Stimulated activated CD4-positive, alpha-beta T cell treated with anti-CD3 and anti-CD28 coated beads, Interleukin-2, amount 100 ng/mL, for 4 hours (primary cell): Measurements from ENCODE around the gene STAT3.
"Not testable (repeated sequence)": the region's sequence is repeated elsewhere in the genome, so short reads cannot be mapped to it uniquely, and the experiment has no call there.

Experiments used
- DNase-seq: peaks from one replicate; pipeline ENCODE4 v3.0.0-alpha.2; 2020; ENCODE audit warnings: low read depth

Gene STAT3

DNA sequence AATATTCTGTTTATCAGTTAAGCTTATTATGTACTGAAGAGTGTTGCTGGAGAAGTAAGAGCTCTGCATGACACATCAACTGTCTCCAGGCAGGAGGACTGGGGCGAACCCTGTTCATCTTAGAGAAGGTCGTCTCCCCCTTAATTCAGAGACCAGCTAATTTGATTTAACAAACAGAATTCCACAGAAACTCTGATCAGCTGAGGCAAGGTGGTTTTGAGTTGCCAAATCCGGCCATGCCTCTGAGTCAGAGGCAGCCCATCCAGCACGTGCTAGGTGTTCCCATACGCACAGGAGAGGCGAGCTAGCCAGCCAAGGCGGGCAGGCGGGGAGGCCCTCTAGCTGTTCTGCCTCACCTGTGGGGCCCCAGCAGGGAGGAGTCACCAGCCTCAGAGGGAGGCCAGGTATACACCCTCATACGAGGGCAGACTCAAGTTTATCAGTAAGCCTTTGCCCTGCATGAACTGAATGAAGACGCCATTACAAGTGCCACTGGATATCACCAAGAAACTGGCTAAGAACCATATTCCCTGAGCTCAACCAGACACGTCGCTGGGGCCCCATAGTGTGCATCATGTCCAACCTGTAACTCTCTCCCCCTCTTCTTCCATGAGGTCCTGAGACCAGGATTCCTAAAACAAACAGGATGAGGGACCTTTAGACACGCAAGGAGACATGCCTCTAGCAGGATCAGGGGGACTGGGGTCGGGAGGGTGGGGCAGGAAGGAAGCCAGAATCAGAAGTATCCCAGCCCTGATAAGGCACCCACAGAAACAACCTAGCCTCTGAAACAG is 74.3 kb downstream of the STAT3 start:
- no peak for DNase-seq

DNA sequence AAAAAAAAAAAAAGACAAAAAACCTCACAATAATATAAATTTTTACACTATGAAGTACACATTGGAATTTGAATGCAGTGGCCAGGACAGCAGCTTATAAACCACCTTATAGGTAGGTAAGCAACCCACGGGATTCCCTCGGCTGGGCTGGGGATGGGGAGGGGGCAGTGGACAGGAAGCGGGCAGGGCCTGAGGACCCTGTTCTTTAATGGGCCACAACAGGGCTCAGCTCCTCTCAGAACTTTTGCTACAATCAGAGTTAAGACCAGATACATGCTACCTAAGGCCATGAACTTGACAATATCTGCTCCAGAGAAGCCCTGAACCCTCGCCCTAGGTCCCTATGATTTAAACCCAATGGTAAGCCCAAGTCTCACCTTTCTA is 74.9 kb downstream of the STAT3 start:
- no peak for DNase-seq

DNA sequence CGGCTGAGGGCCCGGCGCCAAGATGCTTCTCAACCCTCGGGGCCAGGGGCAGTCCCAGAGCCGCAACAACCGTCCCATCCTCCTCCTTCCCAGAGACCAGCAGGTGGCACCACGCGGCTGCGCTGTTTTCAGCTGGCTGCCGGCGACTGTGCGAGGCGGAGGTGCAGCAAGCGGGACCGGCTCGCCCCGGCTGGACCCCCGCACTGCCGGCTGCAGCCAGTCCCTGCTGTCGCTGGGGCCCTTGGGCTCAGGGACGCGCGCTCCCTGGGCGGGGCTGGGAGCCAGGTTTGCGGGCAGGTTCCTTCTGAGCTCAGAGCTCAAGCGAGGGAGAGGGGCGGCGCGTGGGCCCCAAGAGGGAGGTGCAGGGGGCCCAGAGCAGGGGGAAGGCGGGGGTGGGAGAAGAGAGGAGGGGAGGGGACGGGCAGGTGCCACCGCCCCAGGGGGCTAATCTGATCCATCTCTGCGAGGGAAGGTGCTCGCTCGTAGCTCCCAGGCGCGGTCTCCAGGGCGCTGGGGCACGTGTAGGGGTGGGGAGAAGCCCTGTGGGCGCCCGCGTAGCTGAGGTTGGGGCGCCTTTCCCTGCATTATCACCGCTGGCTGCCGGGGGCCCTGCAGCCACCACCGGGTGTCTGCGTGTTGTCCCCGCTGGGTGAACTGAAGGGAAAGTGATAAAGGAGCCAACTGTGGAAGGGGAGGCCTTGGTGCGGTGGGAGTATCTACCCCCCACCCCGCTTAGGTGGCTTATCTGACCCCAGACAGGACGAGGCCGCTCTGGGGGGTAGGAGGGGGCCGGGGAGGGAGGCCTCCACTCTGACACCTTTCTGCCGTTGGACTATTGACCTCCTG is 75.7 kb downstream of the STAT3 start:
- peak; percentile 71 for DNase-seq

DNA sequence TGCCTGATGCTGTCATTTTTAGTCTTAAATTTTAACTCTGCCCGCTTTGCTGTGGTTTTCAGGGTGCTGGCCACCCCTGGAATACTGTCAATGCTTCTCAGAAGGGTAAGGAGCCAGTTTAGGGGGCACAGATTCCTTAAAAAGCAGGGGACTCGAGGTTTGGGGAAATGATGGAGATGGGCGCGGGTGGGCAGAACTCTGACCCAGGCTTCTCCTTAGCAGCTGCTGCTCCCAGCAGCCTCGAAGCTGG is 76.3 kb downstream of the STAT3 start:
- DNase-seq: no peak

DNA sequence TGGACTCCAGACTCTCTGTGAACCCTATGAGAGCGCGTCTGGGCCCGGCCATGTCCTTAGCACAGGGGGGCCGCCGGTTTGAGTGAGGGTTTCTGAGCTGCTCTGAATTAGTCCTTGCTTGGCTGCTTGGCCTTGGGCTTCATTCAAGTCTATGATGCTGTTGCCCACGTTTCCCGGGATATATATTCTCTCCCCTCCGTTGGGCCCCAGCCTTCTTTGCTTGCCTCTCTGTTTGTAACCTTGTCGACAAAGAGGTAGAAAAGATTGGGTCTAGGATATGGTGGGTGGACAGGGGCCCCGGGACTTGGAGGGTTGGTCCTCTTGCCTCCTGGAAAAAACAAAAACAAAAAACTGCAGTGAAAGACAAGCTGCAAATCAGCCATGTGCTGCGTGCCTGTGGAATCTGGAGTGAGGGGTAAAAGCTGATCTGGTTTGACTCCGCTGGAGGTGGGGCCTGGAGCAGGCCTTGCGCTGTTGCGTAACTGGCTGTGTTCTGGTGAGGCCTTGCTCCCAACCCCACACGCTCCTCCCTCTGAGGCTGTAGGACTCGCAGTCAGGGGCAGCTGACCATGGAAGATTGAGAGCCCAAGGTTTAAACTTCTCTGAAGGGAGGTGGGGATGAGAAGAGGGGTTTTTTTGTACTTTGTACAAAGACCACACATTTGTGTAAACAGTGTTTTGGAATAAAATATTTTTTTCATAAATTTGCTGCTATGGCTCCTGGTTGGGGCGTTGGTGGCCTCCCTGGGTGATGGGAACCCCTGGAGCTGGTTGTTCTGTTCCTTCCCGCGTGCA is 76.8 kb downstream of the STAT3 start:
- DNase-seq: no peak

DNA sequence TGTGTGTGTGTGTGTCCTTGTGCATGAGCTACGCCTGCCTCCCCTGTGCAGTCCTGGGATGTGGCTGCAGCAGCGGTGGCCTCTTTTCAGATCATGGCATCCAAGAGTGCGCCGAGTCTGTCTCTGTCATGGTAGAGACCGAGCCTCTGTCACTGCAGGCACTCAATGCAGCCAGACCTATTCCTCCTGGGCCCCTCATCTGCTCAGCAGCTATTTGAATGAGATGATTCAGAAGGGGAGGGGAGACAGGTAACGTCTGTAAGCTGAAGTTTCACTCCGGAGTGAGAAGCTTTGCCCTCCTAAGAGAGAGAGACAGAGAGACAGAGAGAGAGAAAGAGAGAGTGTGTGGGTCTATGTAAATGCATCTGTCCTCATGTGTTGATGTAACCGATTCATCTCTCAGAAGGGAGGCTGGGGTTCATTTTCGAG is 77.4 kb downstream of the STAT3 start:
- no peak for DNase-seq

DNA sequence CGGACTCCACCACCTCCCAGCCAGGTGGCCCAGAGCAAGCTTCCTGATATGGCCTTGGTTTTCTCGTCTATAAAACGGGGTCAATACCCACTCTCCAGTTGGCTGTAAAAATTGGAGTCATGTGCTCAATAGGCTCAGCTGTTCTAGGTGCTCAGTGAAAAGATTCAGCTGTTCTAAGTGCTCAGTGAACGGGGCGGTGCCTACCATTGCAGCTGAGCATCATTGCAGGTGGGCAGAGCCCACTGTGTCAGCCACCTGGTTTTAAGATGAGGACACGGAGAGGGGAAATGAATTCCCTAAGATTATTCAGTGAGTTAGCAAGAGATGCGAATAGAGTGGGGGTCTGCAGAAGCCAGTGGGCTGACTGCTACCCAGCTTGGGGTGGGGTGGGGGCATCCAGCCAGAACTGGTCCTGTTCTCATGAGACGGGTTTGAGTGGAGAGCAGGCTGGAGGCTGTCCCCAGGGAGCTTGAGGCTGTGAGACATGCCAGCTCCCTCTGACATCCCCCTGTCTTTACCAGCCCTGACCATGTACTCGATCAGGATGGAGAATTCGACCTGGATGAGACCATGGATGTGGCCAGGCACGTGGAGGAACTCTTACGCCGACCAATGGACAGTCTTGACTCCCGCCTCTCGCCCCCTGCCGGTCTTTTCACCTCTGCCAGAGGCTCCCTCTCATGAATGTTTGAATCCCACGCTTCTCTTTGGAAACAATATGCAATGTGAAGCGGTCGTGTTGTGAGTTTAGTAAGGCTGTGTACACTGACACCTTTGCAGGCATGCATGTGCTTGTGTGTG is 78.1 kb downstream of the STAT3 start:
- DNase-seq: no peak

DNA sequence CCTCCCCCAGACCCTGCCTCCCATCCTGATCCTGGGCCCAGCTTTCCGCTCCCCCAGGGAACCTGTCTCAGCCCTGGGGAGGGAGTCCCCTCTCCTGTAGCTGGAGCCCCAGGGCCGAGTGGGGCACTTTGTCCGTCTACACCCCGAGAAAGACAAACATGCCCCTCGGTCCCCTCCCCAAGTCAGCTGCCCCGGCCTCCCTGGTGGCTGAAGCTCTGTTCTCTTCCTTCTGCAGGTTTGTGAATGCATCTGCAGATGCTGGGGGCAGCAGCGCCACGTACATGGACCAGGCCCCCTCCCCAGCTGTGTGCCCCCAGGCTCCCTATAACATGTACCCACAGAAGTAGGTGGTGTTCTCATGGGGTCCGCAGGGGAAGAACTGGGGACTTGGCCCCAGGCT is 79.1 kb downstream of the STAT3 start:
- no peak for DNase-seq

DNA sequence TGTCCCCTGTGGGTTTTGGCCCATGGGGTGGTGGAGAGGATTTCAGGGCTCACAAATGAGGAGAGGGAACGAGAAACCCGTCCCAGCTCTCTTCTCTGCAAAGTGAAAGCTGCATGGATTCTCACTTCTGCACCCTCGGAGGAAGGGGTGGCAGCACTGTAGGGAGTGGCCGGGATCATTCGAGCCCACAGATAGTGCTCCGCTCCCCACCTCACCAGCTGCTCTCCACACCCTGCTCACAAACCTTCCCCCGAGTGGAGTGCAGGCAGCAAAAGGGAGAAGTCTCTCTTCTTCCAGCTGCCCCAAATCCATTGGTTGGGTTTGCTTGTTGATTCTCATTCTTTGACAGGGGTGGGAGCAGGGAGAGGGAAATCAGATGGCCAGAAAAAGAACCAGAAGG is 79.8 kb downstream of the STAT3 start:
- no peak for DNase-seq

DNA sequence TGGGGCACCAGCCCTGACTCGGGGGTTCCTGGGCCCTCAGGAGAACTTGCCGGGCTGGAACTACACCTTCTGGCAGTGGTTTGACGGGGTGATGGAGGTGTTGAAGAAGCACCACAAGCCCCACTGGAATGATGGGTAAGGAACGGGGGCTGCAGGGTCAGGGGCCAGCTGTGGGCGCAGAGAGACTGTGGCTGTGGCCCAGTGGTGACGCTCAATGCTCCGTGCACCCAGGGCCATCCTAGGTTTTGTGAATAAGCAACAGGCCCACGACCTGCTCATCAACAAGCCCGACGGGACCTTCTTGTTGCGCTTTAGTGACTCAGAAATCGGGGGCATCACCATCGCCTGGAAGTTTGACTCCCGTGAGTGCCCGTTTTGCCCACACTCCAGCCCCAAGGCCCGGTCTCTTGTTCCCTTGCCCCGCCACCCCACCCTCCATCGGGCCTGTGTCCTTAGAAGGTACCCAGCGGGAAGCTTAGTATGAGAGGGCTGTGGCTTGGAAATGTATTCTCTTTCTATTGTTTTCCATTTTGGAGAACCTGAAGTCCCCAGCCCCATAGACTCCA is 80.8 kb downstream of the STAT3 start:
- no peak for DNase-seq

DNA sequence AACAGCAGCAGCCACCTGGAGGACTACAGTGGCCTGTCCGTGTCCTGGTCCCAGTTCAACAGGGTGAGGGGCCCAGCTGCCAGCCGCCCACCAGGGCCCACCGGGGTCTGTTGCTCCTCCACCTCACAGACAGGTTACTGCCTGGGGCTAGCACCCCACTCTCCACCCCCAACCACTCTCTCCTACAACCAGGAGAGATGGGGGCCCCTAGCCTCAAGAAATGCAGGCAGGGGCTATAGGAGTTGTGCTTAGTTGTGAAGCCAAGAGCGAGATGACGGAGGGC is 81.9 kb downstream of the STAT3 start:
- DNase-seq: no peak

DNA sequence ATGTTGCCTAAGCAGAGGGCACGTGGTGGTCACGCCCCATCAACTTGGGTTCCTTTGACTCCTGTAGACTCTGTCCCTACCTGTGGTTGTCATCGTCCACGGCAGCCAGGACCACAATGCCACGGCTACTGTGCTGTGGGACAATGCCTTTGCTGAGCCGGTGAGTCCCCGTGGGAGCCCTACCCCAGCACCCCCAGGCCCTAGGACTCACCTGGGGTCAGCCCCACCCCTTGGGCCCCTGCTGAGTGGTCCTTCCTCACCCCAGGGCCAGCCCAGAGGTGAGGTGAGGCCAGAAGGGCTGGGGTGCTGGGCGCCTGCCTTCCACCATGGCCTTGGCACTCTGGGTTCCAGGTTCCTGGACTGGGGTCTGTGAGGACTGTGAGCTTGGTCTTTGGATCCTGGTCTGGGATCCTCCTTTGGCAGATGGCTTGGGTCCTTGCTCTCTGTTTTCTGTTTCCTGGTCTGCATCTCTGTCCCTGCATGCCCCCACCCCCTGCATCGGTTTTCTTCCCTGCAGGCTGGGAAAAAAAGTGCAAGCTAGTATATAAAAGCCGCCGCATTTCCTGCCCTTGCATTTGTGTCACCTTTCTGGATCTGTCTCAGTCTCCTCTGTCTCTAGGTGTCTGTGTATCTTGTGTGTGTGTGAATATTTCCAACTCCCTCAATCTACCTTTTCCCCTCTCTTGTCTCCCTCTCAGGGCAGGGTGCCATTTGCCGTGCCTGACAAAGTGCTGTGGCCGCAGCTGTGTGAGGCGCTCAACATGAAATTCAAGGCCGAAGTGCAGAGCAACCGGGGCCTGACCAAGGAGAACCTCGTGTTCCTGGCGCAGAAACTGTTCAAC is 82.5 kb downstream of the STAT3 start:
- DNase-seq: no peak

DNA sequence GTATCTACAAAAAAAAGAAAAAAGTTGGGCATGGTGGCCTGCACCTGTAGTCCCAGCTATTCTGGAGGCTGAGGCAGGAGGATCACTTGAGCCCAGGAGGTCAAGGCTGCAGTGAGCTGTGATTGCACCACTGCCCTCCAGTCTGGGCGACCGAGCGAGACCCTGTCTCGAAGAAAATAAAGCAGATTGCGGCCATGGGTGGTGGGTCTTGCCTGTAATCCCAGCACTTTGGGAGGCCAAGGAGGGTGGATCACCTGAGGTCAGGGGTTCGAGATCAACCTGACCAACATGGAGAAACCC is 83.3 kb downstream of the STAT3 start:
- not testable (repeated sequence) for DNase-seq

DNA sequence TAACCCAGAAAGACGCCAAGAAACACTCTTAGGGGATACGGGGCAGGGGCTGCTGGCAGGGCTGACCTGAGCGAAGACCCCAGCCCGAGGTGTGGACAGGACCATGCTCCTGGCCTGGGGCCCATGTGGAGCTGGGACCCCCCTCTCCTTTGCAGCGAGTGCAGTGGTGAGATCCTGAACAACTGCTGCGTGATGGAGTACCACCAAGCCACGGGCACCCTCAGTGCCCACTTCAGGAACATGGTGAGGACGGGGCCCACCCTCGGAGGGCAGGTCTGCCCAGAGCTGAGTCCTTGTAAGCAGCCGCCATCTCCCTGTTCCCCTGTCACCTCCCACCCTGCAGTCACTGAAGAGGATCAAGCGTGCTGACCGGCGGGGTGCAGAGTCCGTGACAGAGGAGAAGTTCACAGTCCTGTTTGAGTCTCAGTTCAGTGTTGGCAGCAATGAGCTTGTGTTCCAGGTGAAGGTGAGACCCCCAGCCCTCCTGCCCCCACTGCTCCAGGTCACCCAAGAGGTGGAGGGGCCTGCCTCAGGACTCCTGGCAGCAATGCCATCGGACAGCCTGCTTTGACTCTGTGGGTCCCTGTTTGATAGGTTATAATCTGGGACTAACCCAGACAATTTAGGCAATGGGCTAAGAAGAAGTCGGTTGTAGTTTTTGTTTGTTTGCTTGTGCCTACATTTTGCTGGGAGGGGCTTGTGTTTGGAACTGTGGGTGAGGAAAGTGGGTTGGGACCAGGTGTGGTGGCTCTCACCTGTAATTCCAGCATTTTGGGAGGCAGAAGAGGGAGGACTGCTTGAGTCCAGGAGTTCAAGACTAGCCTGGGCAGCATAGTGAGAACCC is 83.8 kb downstream of the STAT3 start:
- DNase-seq: no peak

DNA sequence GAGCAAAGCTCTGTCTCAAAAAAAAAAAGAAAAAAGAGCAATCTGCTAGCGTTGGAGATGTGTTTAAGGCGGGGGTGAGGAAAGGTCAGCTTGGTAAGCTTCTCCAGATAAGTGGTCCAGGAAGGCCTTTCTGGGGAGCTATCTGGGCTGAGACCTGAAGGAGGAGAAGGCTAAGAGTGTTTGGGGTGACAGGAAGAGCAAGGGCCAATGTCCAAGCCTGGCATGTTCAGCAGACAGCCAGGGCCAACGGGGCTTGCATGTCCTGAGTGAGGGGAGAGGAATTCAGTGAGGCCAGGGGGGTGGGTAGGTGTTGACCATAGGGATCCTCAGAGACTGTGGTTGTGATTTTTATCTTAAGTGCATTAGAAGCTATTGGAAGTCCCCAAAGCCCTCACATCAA is 84.5 kb downstream of the STAT3 start:
- DNase-seq: no peak

DNA sequence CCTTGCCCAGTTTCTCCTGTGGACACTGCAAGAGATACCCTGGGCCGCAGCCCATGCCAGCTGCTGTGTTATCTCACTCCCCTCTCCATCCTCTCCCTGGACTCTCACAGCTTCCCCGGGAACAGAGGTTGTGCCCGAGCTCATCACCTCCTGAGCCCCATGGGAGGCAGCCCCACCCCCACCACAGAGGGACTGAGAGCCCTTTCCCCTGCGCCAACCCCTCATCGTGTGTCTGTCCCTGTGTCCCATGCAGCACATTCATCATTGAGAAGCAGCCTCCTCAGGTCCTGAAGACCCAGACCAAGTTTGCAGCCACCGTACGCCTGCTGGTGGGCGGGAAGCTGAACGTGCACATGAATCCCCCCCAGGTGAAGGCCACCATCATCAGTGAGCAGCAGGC is 87.2 kb downstream of the STAT3 start:
- no peak for DNase-seq

DNA sequence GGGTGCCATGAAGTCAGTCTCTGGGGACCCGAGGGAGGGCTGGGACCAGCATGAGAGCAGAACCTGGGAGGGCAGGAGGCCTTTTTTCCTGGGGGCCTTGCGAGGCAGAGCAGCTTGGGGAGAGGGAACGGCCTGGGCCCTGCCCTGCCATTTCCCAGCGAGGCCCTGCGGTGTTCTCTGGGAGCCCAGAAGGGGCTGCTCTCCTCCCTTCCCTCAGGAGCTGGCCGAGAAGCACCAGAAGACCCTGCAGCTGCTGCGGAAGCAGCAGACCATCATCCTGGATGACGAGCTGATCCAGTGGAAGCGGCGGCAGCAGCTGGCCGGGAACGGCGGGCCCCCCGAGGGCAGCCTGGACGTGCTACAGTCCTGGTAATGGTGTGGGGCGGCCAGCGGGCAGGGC is 88.3 kb downstream of the STAT3 start:
- not testable (repeated sequence) for DNase-seq

DNA sequence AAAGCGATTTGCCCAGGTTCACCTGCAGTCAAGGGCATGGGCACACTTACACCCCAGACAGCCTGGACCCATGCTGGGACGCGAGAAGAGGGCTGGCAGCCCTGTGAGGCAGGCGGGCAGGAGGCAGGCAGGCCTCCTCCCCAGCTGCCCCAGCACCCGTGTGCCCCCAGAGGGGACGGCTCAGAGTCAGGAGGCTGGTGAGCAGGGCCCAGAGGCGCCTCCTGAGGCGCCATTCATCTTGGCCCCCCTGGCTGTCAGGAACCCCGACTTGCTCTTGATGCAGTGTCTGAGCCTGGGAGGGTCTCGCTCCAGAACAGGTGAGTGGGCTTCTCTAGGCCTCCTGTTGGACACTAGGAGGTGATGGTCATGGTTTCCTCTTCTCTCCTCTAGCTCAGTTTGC is 88.9 kb downstream of the STAT3 start:
- not testable (repeated sequence) for DNase-seq

DNA sequence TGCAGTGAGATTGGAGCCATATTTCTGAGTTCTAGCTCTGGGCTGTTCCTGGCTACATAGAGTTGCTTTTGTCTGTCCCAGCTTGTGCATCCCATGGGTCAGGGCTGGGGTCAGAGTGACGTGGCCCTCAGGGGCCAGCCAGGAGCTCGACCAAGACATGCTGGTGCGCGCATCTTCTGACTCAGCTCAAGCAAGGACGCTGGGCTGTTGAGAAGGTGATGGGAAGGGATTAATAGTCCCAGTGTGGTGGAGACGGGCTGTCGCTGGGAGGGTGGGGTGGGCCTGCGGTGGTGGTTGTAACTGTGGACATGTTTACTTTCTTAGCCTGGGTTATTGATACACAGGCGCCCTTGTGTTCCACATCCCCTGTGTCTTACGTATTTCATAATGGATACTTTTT is 90.5 kb downstream of the STAT3 start:
- DNase-seq: not testable (repeated sequence)

DNA sequence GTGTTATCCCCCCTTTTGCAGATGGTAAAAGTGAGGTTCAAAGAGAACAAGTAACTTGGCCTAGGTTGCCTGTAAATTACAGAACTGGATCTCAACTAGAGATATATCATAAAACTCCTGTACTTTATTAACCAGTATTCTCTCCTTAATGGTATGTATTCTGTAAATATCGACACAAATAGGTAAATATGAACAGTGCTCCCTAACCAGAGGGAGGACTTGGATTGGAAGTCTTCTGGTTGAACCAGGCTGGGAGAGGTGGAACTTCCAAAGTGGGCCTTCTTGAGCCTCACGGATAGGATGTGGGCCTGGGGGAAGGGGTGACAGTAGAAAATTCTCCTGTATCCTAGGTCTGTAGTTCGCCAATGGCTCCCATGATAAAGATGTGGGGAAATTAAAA is 92.2 kb downstream of the STAT3 start:
- DNase-seq: no peak
